Measurements from ENCODE around the gene RTP5.

GRCh38 chr2:241901018-241901380, 31.5 kb downstream of the RTP5 start:
- TF ChIP-seq CTCF (IDR thresholded peaks at IDR 0.05; ENCODE audit: insufficient read depth, low read depth, low read length) (no peak), EZH2 (IDR thresholded peaks at IDR 0.05; ENCODE audit: insufficient read depth, low read length) (no peak)
